ENCODE measurements around the gene RAPH1.

- no peak for TF ChIP-seq EZH2 (IDR thresholded peaks at IDR 0.05; ENCODE audit: low read length, unreplicated experiment)
- TF ChIP-seq, protein P1, sequence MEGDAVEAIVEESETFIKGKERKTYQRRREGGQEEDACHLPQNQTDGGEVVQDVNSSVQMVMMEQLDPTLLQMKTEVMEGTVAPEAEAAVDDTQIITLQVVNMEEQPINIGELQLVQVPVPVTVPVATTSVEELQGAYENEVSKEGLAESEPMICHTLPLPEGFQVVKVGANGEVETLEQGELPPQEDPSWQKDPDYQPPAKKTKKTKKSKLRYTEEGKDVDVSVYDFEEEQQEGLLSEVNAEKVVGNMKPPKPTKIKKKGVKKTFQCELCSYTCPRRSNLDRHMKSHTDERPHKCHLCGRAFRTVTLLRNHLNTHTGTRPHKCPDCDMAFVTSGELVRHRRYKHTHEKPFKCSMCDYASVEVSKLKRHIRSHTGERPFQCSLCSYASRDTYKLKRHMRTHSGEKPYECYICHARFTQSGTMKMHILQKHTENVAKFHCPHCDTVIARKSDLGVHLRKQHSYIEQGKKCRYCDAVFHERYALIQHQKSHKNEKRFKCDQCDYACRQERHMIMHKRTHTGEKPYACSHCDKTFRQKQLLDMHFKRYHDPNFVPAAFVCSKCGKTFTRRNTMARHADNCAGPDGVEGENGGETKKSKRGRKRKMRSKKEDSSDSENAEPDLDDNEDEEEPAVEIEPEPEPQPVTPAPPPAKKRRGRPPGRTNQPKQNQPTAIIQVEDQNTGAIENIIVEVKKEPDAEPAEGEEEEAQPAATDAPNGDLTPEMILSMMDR (conservative IDR thresholded peaks at IDR 0.05; ENCODE audit: low read depth, low read length): no peak
Observed at GRCh38 chr2:203562268-203562667, 27.2 kb upstream of the RAPH1 start.
